Dendritic cell treated with granulocyte-macrophage colony-stimulating factor and Interleukin-4, amounts not matched to agents 40 ng/mL and 50 ng/mL, for 4 days (primary cell): Measurements from ENCODE around the gene FNDC8.
A peak's percentile ranks its signal among the peaks of the same experiment; 100 is the strongest.
"Not testable (repeated sequence)": the region's sequence is repeated elsewhere in the genome, so short reads cannot be mapped to it uniquely, and the experiment has no call there.

Source experiments
- H3K27ac Mint-ChIP-seq: one replicate; pipeline ENCODE4 v1.8.0; 2022; ENCODE audit warnings: mild to moderate bottlenecking, mixed read lengths
- H3K27me3 Mint-ChIP-seq: one replicate; pipeline ENCODE4 v1.8.0; 2022; ENCODE audit warnings: mild to moderate bottlenecking, mixed read lengths
- H3K36me3 Mint-ChIP-seq: one replicate; pipeline ENCODE4 v1.8.0; 2022; ENCODE audit warnings: low read depth, mixed read lengths
- H3K4me1 Mint-ChIP-seq: one replicate; pipeline ENCODE4 v1.8.0; 2022; ENCODE audit warnings: low read depth, mixed read lengths
- H3K4me3 Mint-ChIP-seq: one replicate; pipeline ENCODE4 v1.8.0; 2022; ENCODE audit warnings: mild to moderate bottlenecking, moderate library complexity, mixed read lengths
- H3K9me3 Mint-ChIP-seq: one replicate; pipeline ENCODE4 v1.8.0; 2022; ENCODE audit warnings: mixed read lengths
- intact Hi-C: fragments of 100-400 bp; cut with micrococcal nuclease; formaldehyde crosslinking; loops from one replicate; pipeline ENCODE4 v1.15.0; 2022

Gene FNDC8

DNA sequence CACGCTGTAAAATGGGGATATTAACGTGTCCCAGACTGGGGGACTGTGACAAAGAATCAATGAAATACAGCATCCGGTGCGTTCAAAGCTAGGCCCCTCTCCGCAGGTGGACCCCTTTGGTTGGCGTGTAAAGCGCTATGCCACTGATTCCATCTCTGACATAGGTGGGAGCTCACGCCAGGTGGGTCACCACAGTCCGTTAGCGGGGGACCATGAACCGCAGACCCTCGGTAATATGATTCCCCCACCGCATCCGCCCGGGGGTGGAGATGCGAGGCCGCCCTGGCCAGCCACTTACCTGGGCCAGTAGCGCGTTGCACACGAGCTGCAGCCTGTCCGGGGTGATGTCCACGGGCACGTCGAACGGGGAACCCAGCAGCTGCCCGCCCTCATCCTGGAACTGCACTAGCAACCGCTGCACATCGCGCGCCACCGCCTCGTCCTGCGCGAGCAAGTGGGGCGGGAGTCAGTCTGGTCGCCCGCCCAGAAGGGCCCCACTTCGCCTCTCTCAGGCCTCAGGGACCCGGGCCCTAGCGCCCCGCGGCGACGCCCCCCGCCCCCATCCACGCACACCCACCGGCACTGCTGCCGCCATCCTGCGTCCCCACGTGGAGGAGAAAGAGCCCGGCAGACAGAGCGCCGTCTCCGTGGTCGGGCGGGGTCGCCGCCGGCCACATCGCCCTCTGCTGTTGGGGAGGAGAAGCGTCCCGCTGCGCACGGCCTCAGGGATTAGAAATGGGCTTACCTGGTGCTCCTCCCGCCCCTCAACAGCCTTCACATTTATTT lies 20.5 kb downstream of the FNDC8 start, which contains the start of gene NLE1:
Gene NLE1, minus strand, starts transcription at position 623 of the 786 bp plus-strand sequence. Its CDS starts 28 bp downstream, at position 595.
- Mint-ChIP-seq H3K27me3 (peaks cover 6% of the 10 kb centered on the region), H3K9me3 (no peaks in the 10 kb centered on the region), H3K4me3 (peak within 1 kb of the TSS; percentile 80), H3K27ac (no peak within 1 kb of the TSS), H3K4me1 (no peaks in the 10 kb centered on the region), H3K36me3 (peaks cover 25% of the 10 kb centered on the region)
- intact Hi-C loops, result no loop called here

GRCh38 chr17:35142467-35142796 lies 21.0 kb downstream of the FNDC8 start:
- Mint-ChIP-seq H3K4me1 (no peaks in the 10 kb centered on the region), H3K27ac (no peak overlapping the region), H3K27me3 (peaks cover 8% of the 10 kb centered on the region), H3K36me3 (peaks cover 19% of the 10 kb centered on the region), H3K9me3 (no peaks in the 10 kb centered on the region), H3K4me3 (peak overlapping the region; percentile 80)
- intact Hi-C loops, result no loop called here

DNA sequence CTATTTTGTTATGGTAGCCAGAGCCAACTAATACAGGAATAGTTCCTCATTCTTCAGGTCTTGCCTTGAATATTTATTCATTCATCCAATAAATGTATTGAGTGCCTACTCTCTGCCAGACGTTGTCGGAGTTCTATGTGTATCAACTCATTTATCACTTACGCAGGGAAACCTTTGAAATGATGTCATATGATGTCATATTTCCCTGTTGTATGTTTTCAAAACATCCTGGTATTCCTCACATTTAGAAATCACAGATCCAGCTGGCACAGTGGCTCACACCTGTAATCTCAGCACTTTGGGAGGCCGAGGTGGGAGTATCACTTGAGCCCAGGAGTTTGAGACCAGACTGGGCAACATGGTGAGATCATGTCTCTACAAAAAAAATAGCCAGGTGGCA lies 23.4 kb downstream of the FNDC8 start:
- intact Hi-C loops, result no loop called here
- Mint-ChIP-seq H3K4me3 (no peak overlapping the region), H3K27ac (no peak overlapping the region), H3K9me3 (no peaks in the 10 kb centered on the region), H3K36me3 (no peaks in the 10 kb centered on the region), H3K4me1 (no peaks in the 10 kb centered on the region), H3K27me3 (peaks cover 10% of the 10 kb centered on the region)

DNA sequence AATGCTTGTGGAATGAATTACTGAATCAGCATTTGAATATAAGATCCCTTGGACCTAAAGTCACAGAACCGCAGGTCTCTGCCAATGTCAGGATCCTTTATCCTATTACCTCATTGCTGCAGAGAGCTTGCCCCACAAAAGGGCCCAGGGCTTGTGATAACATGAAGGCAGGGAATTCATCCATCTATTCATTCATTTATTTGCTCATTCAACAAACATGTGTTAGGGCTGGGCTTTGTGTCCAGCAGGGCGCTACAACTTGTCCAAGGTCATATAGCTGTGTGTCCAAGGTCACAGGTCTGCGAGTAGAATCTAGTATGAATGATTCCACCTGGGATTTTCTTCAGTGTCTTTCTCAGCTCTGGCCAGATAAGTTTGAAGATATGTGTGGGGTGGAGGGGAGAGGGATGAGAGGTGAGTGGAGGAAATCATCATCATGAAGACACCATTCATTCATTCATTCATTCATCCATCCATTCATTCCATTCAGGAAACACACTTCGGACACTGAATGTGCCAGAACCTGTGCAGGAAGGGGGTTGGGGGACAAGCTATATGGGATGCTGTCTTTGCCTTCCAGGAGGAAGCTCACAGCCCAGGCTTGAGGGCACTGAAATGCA lies 24.9 kb downstream of the FNDC8 start:
- Mint-ChIP-seq H3K27me3 (peaks cover 13% of the 10 kb centered on the region), H3K9me3 (no peaks in the 10 kb centered on the region), H3K36me3 (no peaks in the 10 kb centered on the region), H3K4me1 (no peaks in the 10 kb centered on the region), H3K4me3 (no peak overlapping the region), H3K27ac (no peak overlapping the region)
- intact Hi-C loops, result no loop called here

DNA sequence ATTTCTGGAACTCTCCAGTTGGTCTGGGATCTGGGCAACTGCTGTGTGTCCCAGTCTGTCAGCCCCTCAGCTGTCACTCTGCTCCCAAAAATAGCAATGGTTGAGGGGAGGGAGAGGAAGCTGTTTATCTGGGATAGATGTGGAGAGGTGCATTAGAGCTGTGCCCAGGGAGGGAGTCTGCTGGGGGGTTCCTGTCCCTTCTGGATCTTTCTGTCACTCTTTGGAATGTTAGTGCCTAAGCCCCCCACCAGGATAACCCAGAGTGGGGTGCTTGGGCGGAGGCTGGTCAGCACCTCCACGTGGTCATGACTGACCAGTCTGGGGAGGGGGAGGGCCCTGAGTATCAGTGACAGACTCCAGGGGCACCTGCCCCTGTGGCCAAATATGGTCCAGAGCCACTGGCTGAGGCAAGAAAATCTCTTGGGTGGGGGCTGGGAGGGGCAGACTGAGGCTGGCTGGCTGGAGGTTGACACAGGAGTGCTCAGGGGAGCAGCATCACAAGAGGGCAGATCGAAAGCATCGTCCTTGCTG lies 26.0 kb downstream of the FNDC8 start, which contains the start of gene UNC45B:
Gene UNC45B, plus strand, starts transcription at position 443 of the 531 bp plus-strand sequence. CDS start 447 bp downstream, outside the sequence.
- intact Hi-C loops, result no loop called here
- H3K27ac Mint-ChIP-seq, result no peak within 1 kb of the TSS

DNA sequence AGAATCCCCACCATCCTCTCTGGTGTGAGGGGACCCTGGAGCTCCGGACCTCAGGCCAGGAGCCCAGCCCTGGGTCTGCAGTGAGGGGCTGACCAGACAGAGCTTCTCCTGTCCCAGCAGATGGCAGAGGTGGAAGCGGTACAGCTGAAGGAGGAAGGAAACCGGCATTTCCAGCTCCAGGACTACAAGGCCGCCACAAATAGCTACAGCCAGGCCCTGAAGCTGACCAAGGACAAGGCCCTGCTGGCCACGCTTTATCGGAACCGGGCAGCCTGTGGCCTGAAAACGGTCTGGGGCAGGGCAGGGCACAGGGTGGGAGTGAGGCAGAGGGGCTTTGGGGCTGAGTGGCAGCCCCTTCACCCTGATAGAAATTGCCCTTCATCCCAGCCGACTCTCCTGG lies 26.7 kb downstream of the FNDC8 start:
- intact Hi-C loops, result no loop called here
- no peaks in the 10 kb centered on the region for H3K9me3 Mint-ChIP-seq
- H3K4me3 Mint-ChIP-seq, result no peak overlapping the region
- H3K27ac Mint-ChIP-seq, result no peak overlapping the region
- H3K36me3 Mint-ChIP-seq, result no peaks in the 10 kb centered on the region
- H3K27me3 Mint-ChIP-seq, result peaks cover 13% of the 10 kb centered on the region
- H3K4me1 Mint-ChIP-seq, result no peaks in the 10 kb centered on the region

More for the DNA sequence above, 26.0 kb downstream of the FNDC8 start, which contains the start of gene UNC45B:
- Mint-ChIP-seq H3K36me3 (no peaks in the 10 kb centered on the region), H3K4me1 (no peaks in the 10 kb centered on the region), H3K4me3 (no peak within 1 kb of the TSS), H3K27me3 (peaks cover 13% of the 10 kb centered on the region), H3K9me3 (no peaks in the 10 kb centered on the region)

GRCh38 chr17:35149941-35150340 lies 28.5 kb downstream of the FNDC8 start:
- Mint-ChIP-seq H3K27ac (no peak overlapping the region), H3K36me3 (no peaks in the 10 kb centered on the region), H3K9me3 (no peaks in the 10 kb centered on the region), H3K27me3 (peaks cover 7% of the 10 kb centered on the region), H3K4me1 (no peaks in the 10 kb centered on the region), H3K4me3 (no peak overlapping the region)
- intact Hi-C loops, result no loop called here

DNA sequence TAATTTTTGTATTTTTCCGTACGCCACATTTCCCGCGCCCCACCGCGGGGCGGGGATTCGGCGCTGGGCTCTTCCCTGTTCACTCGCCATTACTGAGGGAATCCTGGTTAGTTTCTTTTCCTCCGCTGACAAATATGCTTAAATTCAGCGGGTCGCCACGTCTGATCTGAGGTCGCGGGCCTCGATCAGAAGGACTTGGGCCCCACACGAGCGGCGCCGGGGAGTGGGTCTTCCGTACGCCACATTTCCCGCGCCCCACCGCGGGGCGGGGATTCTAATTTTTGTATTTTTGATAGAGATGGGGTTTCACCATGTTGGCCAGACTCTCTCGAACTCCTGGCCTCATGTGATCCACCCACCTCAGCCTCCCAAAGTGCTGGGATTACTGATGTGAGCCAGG lies 29.7 kb downstream of the FNDC8 start:
- H3K27me3 Mint-ChIP-seq, result not testable (repeated sequence)

DNA sequence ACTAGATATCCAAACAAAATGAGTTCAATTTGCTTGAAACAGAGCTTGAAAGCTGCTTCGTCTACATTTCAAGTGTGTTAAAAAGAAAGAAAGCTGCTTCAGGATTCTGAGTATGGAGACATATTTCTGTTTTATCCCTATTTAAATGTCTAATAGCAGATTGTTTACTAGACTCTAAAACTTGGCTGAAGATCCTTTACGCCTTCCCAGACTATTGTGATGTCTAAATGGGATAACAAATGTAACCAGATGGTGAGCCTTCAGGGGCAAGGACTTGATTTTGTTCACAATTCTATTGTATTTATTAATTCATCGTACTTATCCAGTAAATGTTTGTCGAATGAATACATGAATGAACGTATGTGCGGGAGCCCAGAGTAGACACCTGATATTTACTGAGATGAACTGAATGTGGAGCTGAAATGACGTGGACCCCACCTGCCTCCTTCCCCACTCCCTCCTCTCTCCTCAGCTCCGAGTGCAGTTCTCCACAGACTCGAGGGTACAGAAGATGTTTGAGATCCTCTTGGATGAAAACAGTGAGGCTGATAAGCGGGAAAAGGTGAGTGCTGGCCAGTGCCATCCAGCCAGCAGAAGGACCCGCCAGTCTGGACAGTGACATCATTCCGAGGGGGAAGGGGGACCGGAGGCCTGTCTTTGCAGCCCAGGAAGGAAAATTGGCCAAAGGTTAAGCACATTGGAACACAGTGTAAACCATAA lies 31.2 kb downstream of the FNDC8 start:
- Mint-ChIP-seq H3K4me3 (no peak overlapping the region), H3K27me3 (peaks cover 5% of the 10 kb centered on the region), H3K36me3 (no peaks in the 10 kb centered on the region), H3K9me3 (no peaks in the 10 kb centered on the region), H3K4me1 (no peaks in the 10 kb centered on the region), H3K27ac (no peak overlapping the region)
- intact Hi-C loops, result no loop called here

More for the DNA sequence above, 29.7 kb downstream of the FNDC8 start:
- H3K9me3 Mint-ChIP-seq, H3K36me3 Mint-ChIP-seq, H3K27ac Mint-ChIP-seq, intact Hi-C loops, H3K4me1 Mint-ChIP-seq, H3K4me3 Mint-ChIP-seq: not testable (repeated sequence)

DNA sequence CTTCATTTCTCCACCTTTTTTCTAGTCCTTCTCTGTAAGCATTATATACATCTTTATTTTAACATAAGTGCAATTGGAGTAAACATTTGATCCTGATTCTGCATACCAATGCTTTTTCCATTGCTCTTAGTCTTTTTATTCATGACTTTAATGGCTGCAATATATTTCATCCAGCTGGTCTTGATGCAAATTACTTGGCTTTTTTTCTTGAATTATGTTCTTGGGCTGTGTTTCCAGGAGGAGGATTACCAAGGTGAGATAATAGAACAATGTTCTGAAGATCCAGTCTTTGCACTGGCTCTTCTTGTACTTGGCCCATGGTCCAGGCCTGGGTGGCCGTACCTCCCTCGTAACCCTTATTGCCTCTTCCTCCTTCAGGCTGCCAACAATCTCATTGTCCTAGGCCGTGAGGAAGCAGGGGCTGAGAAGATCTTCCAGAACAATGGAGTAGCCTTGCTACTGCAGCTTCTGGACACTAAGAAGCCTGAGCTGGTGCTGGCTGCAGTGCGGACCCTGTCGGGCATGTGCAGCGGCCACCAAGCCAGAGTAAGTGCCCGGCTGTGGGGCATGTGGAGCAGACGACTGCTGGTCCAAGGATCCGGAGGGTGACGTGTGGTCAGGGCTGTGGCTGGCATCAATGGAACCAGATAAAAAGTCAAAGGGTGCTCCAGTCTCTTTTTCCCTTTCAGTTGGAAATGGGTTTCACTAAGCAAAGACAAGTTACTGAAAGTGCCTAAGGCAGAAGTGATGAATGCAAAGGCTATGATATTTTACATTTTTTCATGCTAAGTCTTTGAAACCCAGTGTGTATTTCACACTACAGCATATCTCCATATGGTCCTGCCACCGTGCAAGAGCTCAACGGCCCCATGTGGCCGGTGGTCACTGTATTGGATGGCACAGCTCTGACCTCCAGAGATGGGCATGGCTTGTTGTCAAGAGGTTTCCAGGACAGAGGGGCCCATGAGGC lies 33.1 kb downstream of the FNDC8 start:
- peaks cover 3% of the 10 kb centered on the region for H3K27me3 Mint-ChIP-seq
- intact Hi-C loops, result no loop called here
- no peak overlapping the region for H3K4me3 Mint-ChIP-seq
- H3K27ac Mint-ChIP-seq, result no peak overlapping the region
- H3K36me3 Mint-ChIP-seq, result no peaks in the 10 kb centered on the region
- no peaks in the 10 kb centered on the region for H3K9me3 Mint-ChIP-seq
- H3K4me1 Mint-ChIP-seq, result no peaks in the 10 kb centered on the region

DNA sequence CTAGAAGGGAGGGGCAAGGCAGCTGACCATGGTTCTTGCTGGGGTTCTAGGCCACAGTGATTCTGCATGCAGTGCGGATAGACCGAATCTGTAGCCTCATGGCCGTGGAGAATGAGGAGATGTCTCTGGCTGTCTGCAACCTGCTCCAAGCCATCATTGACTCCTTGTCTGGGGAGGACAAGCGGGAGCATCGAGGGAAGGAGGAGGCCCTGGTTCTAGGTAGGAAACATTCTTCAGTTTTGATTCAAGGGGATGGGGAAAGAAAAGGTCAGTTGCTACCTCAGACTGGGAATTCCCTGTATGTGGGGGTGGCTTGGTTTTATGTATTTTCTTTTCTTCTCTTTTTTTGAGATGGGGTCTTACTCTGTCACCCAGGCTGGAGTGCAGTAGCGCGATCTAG lies 33.8 kb downstream of the FNDC8 start:
- Mint-ChIP-seq H3K9me3 (no peaks in the 10 kb centered on the region), H3K4me3 (no peak overlapping the region), H3K27ac (no peak overlapping the region), H3K4me1 (no peaks in the 10 kb centered on the region), H3K27me3 (peaks cover 3% of the 10 kb centered on the region), H3K36me3 (no peaks in the 10 kb centered on the region)
- intact Hi-C loops, result no loop called here

- Mint-ChIP-seq H3K4me1 (peaks cover 6% of the 10 kb centered on the region), H3K27me3 (peaks cover 14% of the 10 kb centered on the region), H3K4me3 (no peak overlapping the region), H3K9me3 (no peaks in the 10 kb centered on the region), H3K36me3 (no peaks in the 10 kb centered on the region), H3K27ac (no peak overlapping the region)
- intact Hi-C loops, result no loop called here
Measured at GRCh38 chr17:35159940-35160339, 38.5 kb downstream of the FNDC8 start.
